GM12873 (cell line): ENCODE measurements around the gene DACT3.

Source experiments
- CTCF ChIP-seq: IDR thresholded peaks from 2 replicates; pipeline ENCODE4 v1.5.1; 2012; ENCODE audit warnings: low read depth, mild to moderate bottlenecking, moderate library complexity, low read length, control low read depth; ENCODE audit not compliant: insufficient read depth; ENCODE audit errors: missing control alignments

DACT3 gene

GRCh38 chr19:46648961-46649960 is 11.7 kb downstream of the DACT3 start:
- no peak for TF ChIP-seq CTCF

DNA sequence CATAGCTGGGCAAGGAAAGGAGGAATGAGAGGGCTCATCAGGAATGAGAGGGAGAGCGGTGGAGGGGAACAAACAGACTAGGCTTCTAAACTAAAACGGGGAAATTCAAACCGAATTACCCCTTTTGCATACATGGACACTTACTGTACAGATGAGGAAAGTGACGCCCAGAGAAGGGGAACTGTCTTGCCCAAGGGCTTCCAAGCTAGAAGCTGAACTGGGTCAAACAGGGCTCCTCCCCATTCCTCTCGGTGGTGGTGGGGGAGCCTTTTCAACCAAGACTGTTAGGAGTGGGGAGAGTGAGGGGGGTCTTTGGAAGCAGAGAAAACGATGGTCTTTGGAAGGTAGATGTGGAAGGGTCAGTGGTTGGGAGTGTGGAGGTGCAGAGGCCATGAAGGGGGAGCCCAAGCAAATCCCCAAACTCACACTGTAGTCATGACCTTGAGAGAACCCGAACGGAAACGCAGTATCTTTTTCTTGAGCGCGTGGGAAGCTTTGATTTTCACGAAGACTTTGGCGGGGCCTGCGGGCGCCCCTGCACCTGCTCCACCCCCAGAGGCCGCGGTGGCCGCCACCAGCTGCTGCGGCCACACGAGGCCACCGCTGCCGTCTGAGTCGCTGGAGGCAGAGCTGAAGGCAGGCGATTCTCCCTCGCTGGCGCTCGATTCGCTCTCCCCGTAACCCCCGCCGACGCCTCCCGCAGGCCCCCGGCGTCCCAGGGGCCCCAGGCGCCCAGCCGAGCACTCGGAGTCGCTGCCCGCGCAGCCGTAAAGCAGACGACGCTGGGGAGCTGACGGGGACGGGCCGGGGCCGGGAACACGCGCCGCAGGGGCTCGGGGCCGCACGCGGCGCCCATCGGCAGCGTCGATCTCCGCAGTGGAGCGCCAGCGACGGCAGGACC is 12.7 kb downstream of the DACT3 start:
- TF ChIP-seq CTCF = no peak

GRCh38 chr19:46646402-46646801 is 14.6 kb downstream of the DACT3 start:
- no peak for TF ChIP-seq CTCF

GRCh38 chr19:46644720-46645119 is 16.3 kb downstream of the DACT3 start:
- TF ChIP-seq CTCF = no peak

DNA sequence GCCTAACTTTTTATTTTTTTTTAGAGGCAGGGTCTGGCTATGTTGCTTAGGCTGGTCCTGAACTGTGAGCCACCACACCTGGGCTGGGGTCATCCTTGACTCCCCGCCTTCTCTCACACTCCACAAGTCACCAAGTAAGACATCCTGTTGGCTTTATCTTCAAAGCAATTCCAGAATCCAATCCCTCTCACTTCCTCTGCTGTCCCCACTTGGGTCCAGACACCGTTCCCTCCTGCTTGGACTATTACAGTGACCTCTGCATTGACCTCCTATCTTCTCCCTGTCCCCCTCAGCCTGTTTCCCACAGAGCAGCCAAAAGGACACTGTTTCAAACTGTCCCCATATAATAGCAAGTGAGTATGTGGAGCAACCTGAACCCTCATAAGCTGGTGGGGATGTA is 20.3 kb downstream of the DACT3 start:
- TF ChIP-seq CTCF = no peak

DNA sequence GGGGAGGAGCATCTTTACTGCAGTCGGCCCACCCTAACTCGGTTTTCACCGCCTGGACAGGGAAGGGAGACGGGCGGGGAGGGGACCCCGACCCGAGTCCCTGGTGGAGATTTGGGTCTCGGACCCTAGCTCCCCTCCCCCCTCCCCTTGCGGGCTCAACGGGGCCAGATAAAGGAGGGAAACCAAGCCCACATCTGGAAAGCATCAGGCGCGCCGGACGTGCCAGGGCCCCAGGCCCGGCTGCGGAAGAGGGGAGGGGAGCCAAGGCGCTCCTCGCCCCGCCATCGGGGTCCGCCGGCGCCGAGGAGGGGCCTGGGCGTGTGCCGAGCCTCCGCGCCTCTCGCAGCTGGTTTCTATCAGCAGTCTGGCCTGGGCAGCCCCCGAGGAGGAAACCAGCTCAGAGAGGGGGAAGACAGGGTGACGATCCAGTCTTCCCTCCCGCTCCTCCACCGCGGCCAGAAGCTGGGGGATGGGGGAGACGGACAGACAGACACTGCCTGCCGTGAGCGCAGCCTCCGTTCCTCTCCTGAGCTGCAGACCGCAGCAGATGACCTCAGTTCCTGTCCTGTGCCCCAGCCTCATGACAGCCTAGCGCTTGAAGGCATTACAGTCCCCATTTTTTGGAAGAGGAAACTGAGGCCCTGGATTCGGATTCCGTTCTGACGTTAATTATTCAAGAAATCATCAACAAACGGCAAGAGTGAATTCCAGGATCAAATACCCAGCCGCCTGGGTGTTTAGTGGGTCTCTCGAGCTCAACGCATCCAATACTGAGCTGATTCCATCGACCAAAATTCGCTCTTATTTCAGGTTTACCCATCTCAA is 21.4 kb downstream of the DACT3 start:
- no peak for TF ChIP-seq CTCF
